Measurements from ENCODE around the gene TOR1A. TPM values are rescaled to one million over a fixed set of nuclear protein-coding genes. Genes with fewer than 3 reads are reported as not detected.

TOR1A gene
- total RNA-seq, 1 experiment from 2014 or later = 36.3 TPM

- CTCF ChIA-PET = interaction anchor here (0.6 kb wide), 1 partner anchor 27 kb away, joined by 3 read pairs; no protein-coding TSS in a partner anchor
- peaks cover 20% of the 10 kb centered on the region for H3K36me3 Mint-ChIP-seq (ENCODE audit: insufficient read depth, unreplicated experiment)
- intact Hi-C loops (cut with micrococcal nuclease; ENCODE audit: unreplicated experiment) = no loop called here
- TF ChIP-seq, protein P1, sequence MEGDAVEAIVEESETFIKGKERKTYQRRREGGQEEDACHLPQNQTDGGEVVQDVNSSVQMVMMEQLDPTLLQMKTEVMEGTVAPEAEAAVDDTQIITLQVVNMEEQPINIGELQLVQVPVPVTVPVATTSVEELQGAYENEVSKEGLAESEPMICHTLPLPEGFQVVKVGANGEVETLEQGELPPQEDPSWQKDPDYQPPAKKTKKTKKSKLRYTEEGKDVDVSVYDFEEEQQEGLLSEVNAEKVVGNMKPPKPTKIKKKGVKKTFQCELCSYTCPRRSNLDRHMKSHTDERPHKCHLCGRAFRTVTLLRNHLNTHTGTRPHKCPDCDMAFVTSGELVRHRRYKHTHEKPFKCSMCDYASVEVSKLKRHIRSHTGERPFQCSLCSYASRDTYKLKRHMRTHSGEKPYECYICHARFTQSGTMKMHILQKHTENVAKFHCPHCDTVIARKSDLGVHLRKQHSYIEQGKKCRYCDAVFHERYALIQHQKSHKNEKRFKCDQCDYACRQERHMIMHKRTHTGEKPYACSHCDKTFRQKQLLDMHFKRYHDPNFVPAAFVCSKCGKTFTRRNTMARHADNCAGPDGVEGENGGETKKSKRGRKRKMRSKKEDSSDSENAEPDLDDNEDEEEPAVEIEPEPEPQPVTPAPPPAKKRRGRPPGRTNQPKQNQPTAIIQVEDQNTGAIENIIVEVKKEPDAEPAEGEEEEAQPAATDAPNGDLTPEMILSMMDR (IDR thresholded peaks at IDR 0.05; ENCODE audit: unreplicated experiment) = no peak
- peaks cover 9% of the 10 kb centered on the region for H3K4me1 Mint-ChIP-seq (ENCODE audit: low read depth, unreplicated experiment)
- no peak for DNase-seq
- no peak overlapping the region for H3K27ac Mint-ChIP-seq (ENCODE audit: unreplicated experiment)
- H3K9me3 Mint-ChIP-seq (ENCODE audit: low read depth, unreplicated experiment) = no peaks in the 10 kb centered on the region
- H3K27me3 Mint-ChIP-seq (ENCODE audit: unreplicated experiment) = no peaks in the 10 kb centered on the region
- H3K4me3 Mint-ChIP-seq (ENCODE audit: low read depth, unreplicated experiment) = no peak overlapping the region
- no TSS peak for BruUV-seq (replicated peaks)
Measured at GRCh38 chr9:129828969-129829368, 5.0 kb upstream of the TOR1A start.

GRCh38 chr9:129828051-129828450 is 4.1 kb upstream of the TOR1A start:
- H3K4me1 Mint-ChIP-seq (ENCODE audit: low read depth, unreplicated experiment) = no peaks in the 10 kb centered on the region
- no peak overlapping the region for H3K4me3 Mint-ChIP-seq (ENCODE audit: low read depth, unreplicated experiment)
- intact Hi-C loops (cut with micrococcal nuclease; ENCODE audit: unreplicated experiment) = no loop called here
- CTCF ChIA-PET = no interaction called here
- no peaks in the 10 kb centered on the region for H3K27me3 Mint-ChIP-seq (ENCODE audit: unreplicated experiment)
- TF ChIP-seq, protein P1 (IDR thresholded peaks at IDR 0.05; ENCODE audit: unreplicated experiment) = no peak
- no peak overlapping the region for H3K27ac Mint-ChIP-seq (ENCODE audit: unreplicated experiment)
- BruUV-seq (replicated peaks) = no TSS peak
- no peak for DNase-seq
- peaks cover 24% of the 10 kb centered on the region for H3K36me3 Mint-ChIP-seq (ENCODE audit: insufficient read depth, unreplicated experiment)
- no peaks in the 10 kb centered on the region for H3K9me3 Mint-ChIP-seq (ENCODE audit: low read depth, unreplicated experiment)

- CTCF ChIA-PET = interaction anchor here (0.5 to 0.9 kb wide), 4 partner anchors 116 to 697 kb away, joined by 3 to 4 read pairs (median 3); no protein-coding TSS in a partner anchor
- H3K36me3 Mint-ChIP-seq (ENCODE audit: insufficient read depth, unreplicated experiment) = peaks cover 33% of the 10 kb centered on the region
Measured at GRCh38 chr9:129826759-129827158, 2.8 kb upstream of the TOR1A start.

GRCh38 chr9:129826344-129826743 is 2.4 kb upstream of the TOR1A start:
- Mint-ChIP-seq H3K4me3 (ENCODE audit: low read depth, unreplicated experiment) (no peak overlapping the region), H3K27ac (ENCODE audit: unreplicated experiment) (no peak overlapping the region), H3K4me1 (ENCODE audit: low read depth, unreplicated experiment) (no peaks in the 10 kb centered on the region), H3K36me3 (ENCODE audit: insufficient read depth, unreplicated experiment) (peaks cover 29% of the 10 kb centered on the region), H3K27me3 (ENCODE audit: unreplicated experiment) (no peaks in the 10 kb centered on the region), H3K9me3 (ENCODE audit: low read depth, unreplicated experiment) (no peaks in the 10 kb centered on the region)
- BruUV-seq (replicated peaks) = no TSS peak
- CTCF ChIA-PET = interaction anchor here (0.7 to 0.9 kb wide), 3 partner anchors 203 to 696 kb away, joined by 3 to 4 read pairs (median 3); no protein-coding TSS in a partner anchor
- no peak for DNase-seq
- intact Hi-C loops (cut with micrococcal nuclease; ENCODE audit: unreplicated experiment) = no loop called here
- TF ChIP-seq, protein P1 (IDR thresholded peaks at IDR 0.05; ENCODE audit: unreplicated experiment) = no peak

More at GRCh38 chr9:129826759-129827158, 2.8 kb upstream of the TOR1A start:
- no TSS peak for BruUV-seq (replicated peaks)
- H3K9me3 Mint-ChIP-seq (ENCODE audit: low read depth, unreplicated experiment) = no peaks in the 10 kb centered on the region
- DNase-seq = no peak
- no peaks in the 10 kb centered on the region for H3K27me3 Mint-ChIP-seq (ENCODE audit: unreplicated experiment)
- no peak overlapping the region for H3K27ac Mint-ChIP-seq (ENCODE audit: unreplicated experiment)
- TF ChIP-seq, protein P1 (IDR thresholded peaks at IDR 0.05; ENCODE audit: unreplicated experiment) = no peak
- H3K4me3 Mint-ChIP-seq (ENCODE audit: low read depth, unreplicated experiment) = no peak overlapping the region
- intact Hi-C loops (cut with micrococcal nuclease; ENCODE audit: unreplicated experiment) = no loop called here
- no peaks in the 10 kb centered on the region for H3K4me1 Mint-ChIP-seq (ENCODE audit: low read depth, unreplicated experiment)

Data from Calu3 (cell line).